ENCODE data around the gene SNX27.

GRCh38 chr1:151619489-151620093 is 7.7 kb downstream of the SNX27 start:
- TF ChIP-seq, protein P1, sequence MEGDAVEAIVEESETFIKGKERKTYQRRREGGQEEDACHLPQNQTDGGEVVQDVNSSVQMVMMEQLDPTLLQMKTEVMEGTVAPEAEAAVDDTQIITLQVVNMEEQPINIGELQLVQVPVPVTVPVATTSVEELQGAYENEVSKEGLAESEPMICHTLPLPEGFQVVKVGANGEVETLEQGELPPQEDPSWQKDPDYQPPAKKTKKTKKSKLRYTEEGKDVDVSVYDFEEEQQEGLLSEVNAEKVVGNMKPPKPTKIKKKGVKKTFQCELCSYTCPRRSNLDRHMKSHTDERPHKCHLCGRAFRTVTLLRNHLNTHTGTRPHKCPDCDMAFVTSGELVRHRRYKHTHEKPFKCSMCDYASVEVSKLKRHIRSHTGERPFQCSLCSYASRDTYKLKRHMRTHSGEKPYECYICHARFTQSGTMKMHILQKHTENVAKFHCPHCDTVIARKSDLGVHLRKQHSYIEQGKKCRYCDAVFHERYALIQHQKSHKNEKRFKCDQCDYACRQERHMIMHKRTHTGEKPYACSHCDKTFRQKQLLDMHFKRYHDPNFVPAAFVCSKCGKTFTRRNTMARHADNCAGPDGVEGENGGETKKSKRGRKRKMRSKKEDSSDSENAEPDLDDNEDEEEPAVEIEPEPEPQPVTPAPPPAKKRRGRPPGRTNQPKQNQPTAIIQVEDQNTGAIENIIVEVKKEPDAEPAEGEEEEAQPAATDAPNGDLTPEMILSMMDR (IDR thresholded peaks at IDR 0.05) = no peak
- TF ChIP-seq EZH2 (IDR thresholded peaks at IDR 0.05; ENCODE audit: borderline replicate concordance, insufficient read depth, low read depth, low read length, poor library complexity, severe bottlenecking) = no peak

All from B cell (primary cell).